Stimulated activated CD4-positive, alpha-beta T cell treated with anti-CD3 and anti-CD28 coated beads, Interleukin-4, amount 100 ng/mL, for 1 hour (primary cell): ENCODE data around the gene CCDC141.

Experiments
- DNase-seq: peaks from one replicate; pipeline ENCODE4 v3.0.0-alpha.2; 2020

The CCDC141 gene

GRCh38 chr2:178910005-178910404 lies 139.9 kb downstream of the CCDC141 start:
- no peak for DNase-seq

GRCh38 chr2:178909507-178909906 lies 140.4 kb downstream of the CCDC141 start:
- DNase-seq, result no peak

GRCh38 chr2:178908810-178909209 lies 141.1 kb downstream of the CCDC141 start:
- no peak for DNase-seq

- DNase-seq, result no peak
These were observed 144.7 kb downstream of the CCDC141 start for GRCh38 chr2:178905261-178905660.

- DNase-seq, result no peak
These were observed 150.3 kb downstream of the CCDC141 start for GRCh38 chr2:178899656-178900055.

GRCh38 chr2:178895872-178896271 lies 154.1 kb downstream of the CCDC141 start:
- no peak for DNase-seq

GRCh38 chr2:178895171-178895570 lies 154.8 kb downstream of the CCDC141 start:
- DNase-seq, result no peak

- no peak for DNase-seq
These were observed 156.9 kb downstream of the CCDC141 start for GRCh38 chr2:178892751-178893625.

- no peak for DNase-seq
These were observed 157.9 kb downstream of the CCDC141 start for GRCh38 chr2:178891959-178892485.

GRCh38 chr2:178891265-178891958 lies 158.5 kb downstream of the CCDC141 start:
- DNase-seq, result peak; percentile 46

GRCh38 chr2:178886006-178886405 lies 163.9 kb downstream of the CCDC141 start:
- DNase-seq, result no peak

GRCh38 chr2:178884440-178884839 lies 165.5 kb downstream of the CCDC141 start:
- DNase-seq, result no peak

GRCh38 chr2:178882666-178883440 lies 167.1 kb downstream of the CCDC141 start:
- no peak for DNase-seq

GRCh38 chr2:178881075-178881474 lies 168.9 kb downstream of the CCDC141 start:
- no peak for DNase-seq

- no peak for DNase-seq
These were observed 169.7 kb downstream of the CCDC141 start for GRCh38 chr2:178880257-178880656.

GRCh38 chr2:178877874-178878273 lies 172.1 kb downstream of the CCDC141 start:
- DNase-seq, result no peak

- no peak for DNase-seq
These were observed 175.3 kb downstream of the CCDC141 start for GRCh38 chr2:178874529-178875240.

- no peak for DNase-seq
These were observed 176.0 kb downstream of the CCDC141 start for GRCh38 chr2:178873912-178874311.

GRCh38 chr2:178871536-178871935 lies 178.4 kb downstream of the CCDC141 start:
- DNase-seq, result no peak

- no peak for DNase-seq
These were observed 179.2 kb downstream of the CCDC141 start for GRCh38 chr2:178870703-178871102.

GRCh38 chr2:178865999-178866398 lies 183.9 kb downstream of the CCDC141 start:
- DNase-seq, result no peak

GRCh38 chr2:178865146-178865936 lies 184.6 kb downstream of the CCDC141 start:
- no peak for DNase-seq
